H1 (cell line): ENCODE results near the gene AGER. TPM values are rescaled to one million over a fixed set of nuclear protein-coding genes. Genes with fewer than 3 reads are reported as not detected.

Source experiments
- CTCF ChIA-PET: fragments of 300-600 bp; sonication (Branson Sonifier 250); formaldehyde crosslinking; loops from one replicate; lab custom pipeline; 2021; ENCODE audit not compliant: partially characterized antibody; lab: Charles Lee
- POLR2A ChIA-PET: fragments of 300-600 bp; sonication (Branson Sonifier 250); formaldehyde crosslinking; loops from one replicate; lab custom pipeline; 2021; ENCODE audit warnings: inconsistent platforms; ENCODE audit not compliant: partially characterized antibody; lab: Charles Lee
- DNase-seq, 2 experiments: peaks; one replicate each; pipeline versions ENCODE4 v3.0.0 to v3.0.0-alpha.2; 2010 to 2022; ENCODE audit warnings: low spot score in 2 of 2, low read depth in 1 of 2, mixed read lengths in 1 of 2
- FAIRE-seq: peaks from 2 replicates; lab custom pipeline; 2011; peaks lifted over from hg19 to GRCh38; lab: Jason Lieb, UNC
- H2AFZ ChIP-seq: 2 replicates; pipeline ENCODE4 v1.8.1; 2012; ENCODE audit warnings: low read length, inconsistent platforms
- H2AK5ac ChIP-seq: 2 replicates; pipeline ENCODE4 v1.6.1; 2013; ENCODE audit warnings: low read depth, low read length
- H2BK120ac ChIP-seq: replicated peaks from 2 replicates; pipeline ENCODE3; 2013; ENCODE audit warnings: low read depth, low read length, inconsistent platforms
- H2BK12ac ChIP-seq: 2 replicates; pipeline ENCODE4 v1.6.1; 2013; ENCODE audit warnings: low read depth, low read length
- H2BK15ac ChIP-seq: 2 replicates; pipeline ENCODE4 v1.6.1; 2013; ENCODE audit warnings: low read length
- H2BK20ac ChIP-seq: 2 replicates; pipeline ENCODE4 v1.6.1; 2013; ENCODE audit warnings: low read length
- H2BK5ac ChIP-seq: 2 replicates; pipeline ENCODE4 v1.6.1; 2013; ENCODE audit warnings: low read depth, low read length
- H3K14ac ChIP-seq: 2 replicates; pipeline ENCODE4 v1.6.1; 2013; ENCODE audit warnings: inconsistent platforms; ENCODE audit not compliant: insufficient read length
- H3K18ac ChIP-seq: 2 replicates; pipeline ENCODE4 v1.6.1; 2013; ENCODE audit warnings: low read length; ENCODE audit errors: extremely low read depth
- H3K23ac ChIP-seq: 2 replicates; pipeline ENCODE4 v1.6.1; 2013; ENCODE audit warnings: inconsistent platforms; ENCODE audit not compliant: insufficient read length
- H3K23me2 ChIP-seq: 2 replicates; pipeline ENCODE4 v1.6.1; 2013; ENCODE audit warnings: low read depth, low read length
- H3K27ac ChIP-seq: 2 replicates; pipeline ENCODE4 v1.6.1; 2011; ENCODE audit warnings: low read depth, low read length, inconsistent platforms
- H3K27me3 ChIP-seq, 4 experiments: replicated peaks in 1 of 4; 1 replicate in 1 of 4; 2 replicates in 3 of 4; pipeline versions ENCODE4 v1.6.1 to v1.8.1; 2011 to 2013; ENCODE audit warnings: low read length in 3 of 4, mild to moderate bottlenecking in 3 of 4, inconsistent platforms in 2 of 4, mixed read lengths in 2 of 4, moderate library complexity in 1 of 4; ENCODE audit not compliant: control insufficient read depth in 3 of 4, insufficient read depth in 3 of 4; ENCODE audit errors: extremely low read depth in 1 of 4
- H3K36me3 ChIP-seq, 4 experiments: 2 replicates each; pipeline versions ENCODE4 v1.6.1 to v1.8.1; 2011 to 2013; ENCODE audit warnings: mild to moderate bottlenecking in 4 of 4, low read length in 3 of 4, moderate library complexity in 2 of 4, control low read depth in 1 of 4, inconsistent platforms in 1 of 4; ENCODE audit not compliant: insufficient read depth in 4 of 4, control insufficient read depth in 2 of 4
- H3K4ac ChIP-seq: replicated peaks from 2 replicates; pipeline ENCODE3; 2013; ENCODE audit warnings: low read length, low read depth, mixed read lengths, inconsistent platforms; ENCODE audit not compliant: insufficient read length
- H3K4me1 ChIP-seq, 4 experiments: replicated peaks in 1 of 4; 1 replicate in 1 of 4; 2 replicates in 3 of 4; pipeline versions ENCODE4 v1.6.1 to v1.8.1; 2011 to 2013; ENCODE audit warnings: low read length in 3 of 4, inconsistent platforms in 2 of 4, mixed read lengths in 1 of 4; ENCODE audit not compliant: insufficient read depth in 4 of 4, control insufficient read depth in 3 of 4
- H3K4me2 ChIP-seq, 2 experiments: 2 replicates each; pipeline versions ENCODE4 v1.6.1 to v1.8.1; 2011 to 2013; ENCODE audit warnings: low read depth in 2 of 2, low read length in 2 of 2, control low read depth in 1 of 2, inconsistent platforms in 1 of 2, mild to moderate bottlenecking in 1 of 2; ENCODE audit not compliant: insufficient read depth in 1 of 2
- H3K4me3 ChIP-seq, 4 experiments: fragments of 200-600, 300-600 bp in 1 of 4; sonication (generic), shearing (Covaris generic), sonication (Bioruptor Twin) in 1 of 4; 2 replicates each; pipeline versions ENCODE4 v1.5.1 to v1.8.1; 2011 to 2016; ENCODE audit warnings: low read length in 4 of 4, low read depth in 3 of 4, control low read depth in 2 of 4, inconsistent platforms in 2 of 4, mild to moderate bottlenecking in 2 of 4, mixed read lengths in 1 of 4, moderate library complexity in 1 of 4; ENCODE audit not compliant: insufficient read depth in 2 of 4; ENCODE audit errors: extremely low read depth in 1 of 4
- H3K56ac ChIP-seq: replicated peaks from 2 replicates; pipeline ENCODE3; 2013; ENCODE audit warnings: low read depth, mild to moderate bottlenecking, mixed read lengths, low read length, inconsistent platforms; ENCODE audit not compliant: insufficient read length
- H3K79me1 ChIP-seq: 2 replicates; pipeline ENCODE4 v1.6.1; 2013; ENCODE audit warnings: low read depth, low read length, control low read depth
- H3K79me2 ChIP-seq, 2 experiments: 2 replicates each; pipeline versions ENCODE4 v1.6.1 to v1.8.1; 2012 to 2013; ENCODE audit warnings: low read length in 2 of 2, mild to moderate bottlenecking in 2 of 2, inconsistent platforms in 1 of 2; ENCODE audit not compliant: insufficient read depth in 2 of 2, control insufficient read depth in 1 of 2
- H3K9ac ChIP-seq, 4 experiments: replicated peaks in 1 of 4; 1 replicate in 1 of 4; 2 replicates in 3 of 4; pipeline versions ENCODE4 v1.6.1 to v1.8.1; 2011 to 2013; ENCODE audit warnings: low read depth in 3 of 4, low read length in 3 of 4, control low read depth in 2 of 4, mild to moderate bottlenecking in 2 of 4, moderate library complexity in 2 of 4, inconsistent platforms in 1 of 4; ENCODE audit errors: extremely low read depth in 1 of 4
- H3K9me3 ChIP-seq, 2 experiments: 2 replicates each; pipeline versions ENCODE4 v1.6.1 to v1.8.1; 2012 to 2013; ENCODE audit warnings: mild to moderate bottlenecking in 2 of 2, moderate library complexity in 2 of 2, control low read depth in 1 of 2, inconsistent platforms in 1 of 2, low read depth in 1 of 2, low read length in 1 of 2, mixed read lengths in 1 of 2; ENCODE audit not compliant: insufficient read depth in 2 of 2
- H4K20me1 ChIP-seq, 2 experiments: replicated peaks in 1 of 2; 2 replicates each; pipeline versions ENCODE3 to v1.8.1; 2011 to 2013; ENCODE audit warnings: inconsistent platforms in 2 of 2, low read length in 2 of 2, mild to moderate bottlenecking in 1 of 2; ENCODE audit not compliant: insufficient read depth in 2 of 2, control insufficient read depth in 1 of 2
- H4K5ac ChIP-seq: 2 replicates; pipeline ENCODE4 v1.6.1; 2013; ENCODE audit warnings: low read length, low read depth, mixed read lengths, inconsistent platforms; ENCODE audit not compliant: insufficient read length
- H4K8ac ChIP-seq: 2 replicates; pipeline ENCODE4 v1.8.0; 2013; ENCODE audit warnings: mild to moderate bottlenecking, moderate library complexity, low read length, inconsistent platforms; ENCODE audit not compliant: insufficient read depth; ENCODE audit errors: extremely low read depth
- H4K91ac ChIP-seq: replicated peaks from 2 replicates; pipeline ENCODE3; 2013; ENCODE audit warnings: low read length, mixed read lengths, inconsistent platforms; ENCODE audit not compliant: insufficient read length
- ASH2L ChIP-seq: fragments of 200-600, 300-600 bp; sonication (generic); IDR thresholded peaks from one replicate; pipeline ENCODE4 v1.7.1; 2017; ENCODE audit warnings: low read length
- CHD1 ChIP-seq: IDR thresholded peaks from 2 replicates; pipeline ENCODE4 v1.6.1; 2012; ENCODE audit warnings: low read depth, low read length, improper control_type of control experiment
- CHD2 ChIP-seq: IDR thresholded peaks from 2 replicates; pipeline ENCODE4 v1.6.1; 2012; ENCODE audit warnings: low read length, improper control_type of control experiment
- EGR1 ChIP-seq: IDR thresholded peaks from 2 replicates; pipeline ENCODE4 v1.6.1; 2011; ENCODE audit warnings: low read depth, low read length, borderline replicate concordance
- POU5F1 ChIP-seq: IDR thresholded peaks from 2 replicates; pipeline ENCODE4 v1.6.1; 2011; ENCODE audit warnings: low read depth, mild to moderate bottlenecking, low read length, moderate library complexity
- RAD21 ChIP-seq, 2 experiments: IDR thresholded peaks in 1 of 2; conservative IDR thresholded peaks in 1 of 2; 2 replicates each; pipeline ENCODE4 v1.6.1; 2011; ENCODE audit warnings: low read depth in 2 of 2, low read length in 2 of 2, improper control_type of control experiment in 1 of 2, inconsistent platforms in 1 of 2, mild to moderate bottlenecking in 1 of 2, moderate library complexity in 1 of 2
- RFX5 ChIP-seq: IDR thresholded peaks from 2 replicates; pipeline ENCODE4 v1.6.1; 2011; ENCODE audit warnings: low read depth, low read length, improper control_type of control experiment, borderline replicate concordance
- RNF2 ChIP-seq: fragments of 200-900, 300-1000 bp; sonication (generic); IDR thresholded peaks from 2 replicates; pipeline ENCODE4 v1.7.1; 2016; ENCODE audit warnings: borderline replicate concordance, low read depth, mild to moderate bottlenecking, antibody characterized with exemption, low read length; ENCODE audit not compliant: poor library complexity, severe bottlenecking; ENCODE audit errors: missing control alignments
- SIN3A ChIP-seq, 2 experiments: IDR thresholded peaks in 1 of 2; conservative IDR thresholded peaks in 1 of 2; 2 replicates each; pipeline ENCODE4 v1.6.1; 2011 to 2012; ENCODE audit warnings: low read length in 2 of 2, improper control_type of control experiment in 1 of 2, low read depth in 1 of 2, mild to moderate bottlenecking in 1 of 2
- SP2 ChIP-seq: IDR thresholded peaks from 2 replicates; pipeline ENCODE4 v1.6.1; 2012; ENCODE audit warnings: mild to moderate bottlenecking, low read length, inconsistent platforms
- WGBS, 2 experiments: shearing (Covaris generic) in 1 of 2; methylation state at CpG; one replicate each; pipeline versions ENCODE4 v1.1.6 to v1.1.7; 2013 to 2015; ENCODE audit warnings: low lambda C conversion rate in 2 of 2, mixed read lengths in 2 of 2, inconsistent platforms in 1 of 2, low coverage in 1 of 2, missing lambda C conversion rate in 1 of 2; ENCODE audit not compliant: insufficient replicate concordance in 2 of 2, insufficient coverage in 1 of 2, insufficient read length in 1 of 2; ENCODE audit errors: extremely low coverage in 1 of 2, missing lambda C conversion rate in 1 of 2; 5-methylcytosine and 5-hydroxymethylcytosine counted together
- polyA plus RNA-seq, 7 experiments: library from polyadenylated mRNA; depleted of rRNA in 3 of 7; stranded (reverse) in 5 of 7; unstranded in 2 of 7; fragments of >200 nt in 5 of 7; fragments of 200-250 nt in 2 of 7; gene quantifications; 1 replicate in 5 of 7; 2 replicates in 1 of 7; 4 replicates in 1 of 7; pipeline versions ENCODE4 v1.2.1 to v1.2.3, GENCODE V29; 2011 to 2013; ENCODE audit warnings: missing spikeins in 2 of 7, mixed read lengths in 2 of 7
- total RNA-seq: library from RNA; stranded (reverse); fragmentation: NEBNext Ultra II Directional; extraction: Animal tissue kit (Norgen Biotek cat#: 25700); gene quantifications from 2 replicates; pipeline ENCODE4 v1.2.1, GENCODE V29; 2021

AGER gene
- total and polyA plus RNA-seq, 2 of the 8 experiments (the other 6 are each of a cell fraction or from before 2014, with no cell fraction given), result 3.8 to 10.9 TPM

DNA sequence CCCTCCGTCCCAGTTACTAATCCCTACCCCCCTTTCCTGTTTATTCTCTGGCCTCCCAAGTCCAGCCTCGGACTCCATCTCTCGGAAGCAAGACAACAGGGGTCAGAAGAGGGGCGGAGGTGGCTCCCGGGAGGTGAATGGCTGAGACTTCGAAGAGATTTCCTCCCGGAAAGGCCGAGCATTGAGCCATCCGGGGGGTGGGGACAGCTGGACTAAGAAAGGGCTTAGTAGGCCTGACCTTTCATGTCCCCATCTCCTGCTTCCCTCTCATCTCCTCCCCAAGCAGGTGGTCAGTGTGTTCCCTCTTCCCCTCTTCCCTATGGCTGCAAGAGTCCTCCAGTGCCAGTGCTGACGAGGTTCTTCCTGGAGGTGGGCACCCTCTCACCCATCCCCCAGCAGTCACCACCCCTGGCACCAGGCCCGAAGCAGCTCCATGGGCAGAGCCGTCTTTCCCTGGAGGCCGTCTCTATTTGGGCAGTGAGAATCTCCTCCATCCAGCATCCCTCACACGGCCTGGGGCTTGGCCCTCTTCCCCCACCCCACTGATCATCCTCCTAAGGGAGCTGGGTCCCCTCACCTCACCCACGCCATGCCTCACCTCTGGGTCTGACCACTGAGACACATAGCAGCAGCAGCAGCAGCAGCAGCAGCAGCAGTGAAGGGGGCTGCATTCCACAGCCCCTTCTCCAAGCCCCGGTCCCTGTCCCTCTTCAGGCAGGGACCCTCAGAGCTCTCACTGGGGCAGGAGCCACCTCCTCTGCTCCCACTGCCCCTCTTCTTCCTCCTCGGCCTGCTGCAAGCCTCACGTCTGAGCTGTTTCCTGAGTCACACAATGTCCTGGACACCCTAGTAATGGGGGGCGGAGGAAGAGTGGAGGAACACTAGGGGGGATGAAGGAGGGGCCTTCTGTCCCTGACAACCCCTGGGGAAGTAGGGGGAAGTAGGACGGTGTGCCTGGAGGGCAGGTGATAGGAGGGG is 39.5 kb upstream of the AGER start, which contains the start of gene NOTCH4:
TSS of gene NOTCH4 (minus strand) at position 810 of the 978 bp plus-strand sequence. CDS start at position 671, 139 bp downstream.
- WGBS, 2 experiments, result 82% methylated on average over 20 of the region's 20 CpGs; no CpG with 5 or more reads in 1 of the 2 experiments
- Histone ChIP-seq H3K18ac (peak within 1 kb of the TSS; percentile 38; the same call in 1 of the 2 replicates), H3K79me2 (no peaks in the 10 kb centered on the region), H3K56ac (no peak within 1 kb of the TSS), H3K9me3 (no peaks in the 10 kb centered on the region), H2BK12ac (no peak within 1 kb of the TSS; the same call in 1 of the 2 replicates), H3K4me2 (no peak within 1 kb of the TSS), H2BK20ac (no peak within 1 kb of the TSS), H3K4me3 (no peak within 1 kb of the TSS), H2BK15ac (no peak within 1 kb of the TSS), H4K20me1 (no peaks in the 10 kb centered on the region), H3K79me1 (no peaks in the 10 kb centered on the region), H3K23me2 (no peaks in the 10 kb centered on the region), H3K27me3 (no peaks in the 10 kb centered on the region), H2AK5ac (no peak within 1 kb of the TSS), H3K23ac (no peak within 1 kb of the TSS), H2BK5ac (peak within 1 kb of the TSS; percentile 52; the same call in 1 of the 2 replicates), H3K9ac (no peak within 1 kb of the TSS), H3K36me3 (no peaks in the 10 kb centered on the region), H3K14ac (no peak within 1 kb of the TSS), H3K27ac (no peak within 1 kb of the TSS), H3K4me1 (peaks cover 0 to 9% (median under 1%) of the 10 kb centered on the region in 4 experiments; a peak in 1 of 7 replicates), H4K91ac (no peak within 1 kb of the TSS), H2BK120ac (no peak within 1 kb of the TSS), H3K4ac (no peak within 1 kb of the TSS), H4K8ac (peak within 1 kb of the TSS; percentile 59), H4K5ac (no peak within 1 kb of the TSS), H2AFZ (peak within 1 kb of the TSS; percentile 46; the same call in 1 of the 2 replicates)
- DNase-seq (no peak), FAIRE-seq (no peak)
- CTCF ChIA-PET, result interaction anchor here (0.5 to 1.1 kb wide), 3 partner anchors 26 to 222 kb away, joined by 3 read pairs; no protein-coding TSS in a partner anchor
- no peak for TF ChIP-seq ASH2L
- TF ChIP-seq POU5F1, result no peak
- TF ChIP-seq CHD1, result no peak
- no peak for TF ChIP-seq SIN3A (conservative IDR thresholded peaks at IDR 0.05 in 1 of 2, IDR thresholded peaks at IDR 0.05 in 1 of 2; ENCODE audit: low read depth in 1 of 2, low read length in 2 of 2)
- TF ChIP-seq SP2, result no peak
- TF ChIP-seq CHD2, result no peak
- TF ChIP-seq RFX5, result no peak
- no peak for TF ChIP-seq EGR1
- TF ChIP-seq RAD21 (IDR thresholded peaks at IDR 0.05 in 1 of 2, conservative IDR thresholded peaks at IDR 0.05 in 1 of 2; ENCODE audit: low read depth in 2 of 2, low read length in 2 of 2), result no peak
- TF ChIP-seq RNF2, result no peak
- POLR2A ChIA-PET, result no interaction called here
